Measurements from ENCODE around the gene RABGEF1.
"Not testable (repeated sequence)": the region's sequence is repeated elsewhere in the genome, so short reads cannot be mapped to it uniquely, and the experiment has no call there.

The RABGEF1 gene

GRCh38 chr7:66735154-66735553, 5.4 kb upstream of the RABGEF1 start:
- DNase-seq (ENCODE audit: low read depth, low spot score), result no peak

- no peak for DNase-seq (ENCODE audit: low read depth, low spot score)
Measured at GRCh38 chr7:66735850-66736249, 4.7 kb upstream of the RABGEF1 start.

- no peak for DNase-seq (ENCODE audit: low read depth, low spot score)
Measured at GRCh38 chr7:66736892-66737291, 3.6 kb upstream of the RABGEF1 start.

- no peak for DNase-seq (ENCODE audit: low read depth, low spot score)
Measured at GRCh38 chr7:66737667-66738066, 2.9 kb upstream of the RABGEF1 start.

GRCh38 chr7:66739477-66739876, 1.1 kb upstream of the RABGEF1 start:
- DNase-seq (ENCODE audit: low read depth, low spot score), result no peak

GRCh38 chr7:66739953-66740301, 606 bp upstream of the RABGEF1 start:
- no peak for DNase-seq (ENCODE audit: low read depth, low spot score)

- not testable (repeated sequence) for DNase-seq (ENCODE audit: low read depth, low spot score)
Measured at GRCh38 chr7:66740980-66741709, 612 bp downstream of the RABGEF1 start.

GRCh38 chr7:66741710-66742049, 1.1 kb downstream of the RABGEF1 start:
- no peak for DNase-seq (ENCODE audit: low read depth, low spot score)

- not testable (repeated sequence) for DNase-seq (ENCODE audit: low read depth, low spot score)
Measured at GRCh38 chr7:66742298-66742697, 1.8 kb downstream of the RABGEF1 start.

GRCh38 chr7:66743920-66744319, 3.4 kb downstream of the RABGEF1 start:
- DNase-seq (ENCODE audit: low read depth, low spot score), result no peak

- no peak for DNase-seq (ENCODE audit: low read depth, low spot score)
Measured at GRCh38 chr7:66747385-66747784, 6.9 kb downstream of the RABGEF1 start.

GRCh38 chr7:66747881-66748511, 7.5 kb downstream of the RABGEF1 start:
- no peak for DNase-seq (ENCODE audit: low read depth, low spot score)

GRCh38 chr7:66748791-66749190, 8.3 kb downstream of the RABGEF1 start:
- DNase-seq (ENCODE audit: low read depth, low spot score), result no peak

GRCh38 chr7:66751945-66752344, 11.4 kb downstream of the RABGEF1 start:
- no peak for DNase-seq (ENCODE audit: low read depth, low spot score)

- no peak for DNase-seq (ENCODE audit: low read depth, low spot score)
Measured at GRCh38 chr7:66754541-66754940, 14.0 kb downstream of the RABGEF1 start.

- not testable (repeated sequence) for DNase-seq (ENCODE audit: low read depth, low spot score)
Measured at GRCh38 chr7:66755059-66755458, 14.5 kb downstream of the RABGEF1 start.

- not testable (repeated sequence) for DNase-seq (ENCODE audit: low read depth, low spot score)
Measured at GRCh38 chr7:66756227-66756626, 15.7 kb downstream of the RABGEF1 start.

- no peak for DNase-seq (ENCODE audit: low read depth, low spot score)
Measured at GRCh38 chr7:66756889-66757288, 16.4 kb downstream of the RABGEF1 start.

- no peak for DNase-seq (ENCODE audit: low read depth, low spot score)
Measured at GRCh38 chr7:66757939-66758338, 17.4 kb downstream of the RABGEF1 start.

- no peak for DNase-seq (ENCODE audit: low read depth, low spot score)
Measured at GRCh38 chr7:66758950-66759628, 18.6 kb downstream of the RABGEF1 start.

GRCh38 chr7:66763183-66763582, 22.6 kb downstream of the RABGEF1 start:
- DNase-seq (ENCODE audit: low read depth, low spot score), result not testable (repeated sequence)

- not testable (repeated sequence) for DNase-seq (ENCODE audit: low read depth, low spot score)
Measured at GRCh38 chr7:66763633-66764355, 23.3 kb downstream of the RABGEF1 start.
